SK-N-MC (cell line): ENCODE measurements around the gene TKFC.

Experiments used
- EZH2 ChIP-seq: fragments of 200-600 bp; sonication (generic); IDR thresholded peaks from one replicate; pipeline ENCODE4 v1.6.1; 2017; ENCODE audit warnings: antibody characterized with exemption
- POLR2AphosphoS5 ChIP-seq: IDR thresholded peaks from 2 replicates; pipeline ENCODE4 v1.6.1; 2012; ENCODE audit warnings: mild to moderate bottlenecking, low read depth, low read length, borderline replicate concordance

- TF ChIP-seq EZH2 (no peak), POLR2AphosphoS5 (no peak)
Measured at GRCh38 chr11:61345170-61345610, 12.2 kb downstream of the TKFC start.
